ENCODE data around the gene DEK.
"Not testable (repeated sequence)": the region's sequence is repeated elsewhere in the genome, so short reads cannot be mapped to it uniquely, and the experiment has no call there.

DEK gene

DNA sequence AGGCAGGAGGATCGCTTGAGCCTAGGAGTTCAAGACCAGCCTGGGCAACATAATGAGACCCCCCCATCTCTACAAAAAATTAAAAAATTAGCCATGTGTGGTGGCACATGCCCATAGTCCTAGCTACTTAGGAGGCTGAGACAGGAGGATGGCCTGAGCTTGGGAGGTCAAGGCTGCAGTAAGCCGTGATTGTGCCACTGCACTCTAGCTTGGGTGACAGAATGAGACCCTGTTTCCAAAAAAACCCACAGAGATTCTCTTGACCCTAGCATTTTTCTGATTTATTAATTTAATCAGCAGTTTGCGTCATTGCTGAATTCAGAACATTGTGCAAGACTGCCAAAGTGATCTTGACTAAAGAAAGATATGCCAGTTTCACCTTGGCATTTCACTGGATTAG is 72.3 kb downstream of the DEK start:
- no peak for FAIRE-seq

GRCh38 chr6:18189196-18189595 is 75.1 kb downstream of the DEK start:
- no peak for FAIRE-seq

- no peak for FAIRE-seq
These were observed 76.6 kb downstream of the DEK start for GRCh38 chr6:18187701-18188100.

DNA sequence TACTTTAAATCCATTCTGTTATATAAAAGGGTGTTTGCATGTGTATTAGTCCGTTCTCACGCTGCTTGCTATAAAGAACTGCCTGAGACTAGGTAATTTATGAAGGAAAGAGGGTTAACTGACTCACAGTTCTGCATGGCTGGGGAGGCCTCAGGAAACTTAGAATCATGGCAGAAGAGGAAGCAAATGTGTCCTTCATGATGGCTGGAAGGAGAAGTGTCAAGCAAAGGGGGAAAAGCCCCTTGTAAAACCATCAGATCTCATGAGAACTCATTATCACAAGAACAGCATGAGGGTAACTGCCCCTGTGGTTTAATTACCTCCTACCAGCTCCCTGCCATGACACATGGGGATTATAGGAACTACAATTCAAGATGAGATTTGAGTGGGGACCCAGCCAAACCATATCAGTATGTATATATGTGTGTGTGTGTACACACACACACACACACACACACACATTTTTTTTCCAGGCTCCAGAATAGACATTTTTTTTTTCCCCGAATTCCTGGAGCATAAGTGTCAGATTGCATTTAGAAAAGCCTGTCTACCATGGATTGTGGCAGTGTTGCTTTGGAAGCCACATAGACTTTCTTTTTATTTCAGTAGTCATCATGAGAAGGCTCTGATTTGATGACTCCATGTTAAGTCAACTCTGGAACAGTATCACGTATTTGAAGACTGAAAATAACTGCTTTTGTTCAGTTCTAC is 77.6 kb downstream of the DEK start:
- FAIRE-seq = no peak

DNA sequence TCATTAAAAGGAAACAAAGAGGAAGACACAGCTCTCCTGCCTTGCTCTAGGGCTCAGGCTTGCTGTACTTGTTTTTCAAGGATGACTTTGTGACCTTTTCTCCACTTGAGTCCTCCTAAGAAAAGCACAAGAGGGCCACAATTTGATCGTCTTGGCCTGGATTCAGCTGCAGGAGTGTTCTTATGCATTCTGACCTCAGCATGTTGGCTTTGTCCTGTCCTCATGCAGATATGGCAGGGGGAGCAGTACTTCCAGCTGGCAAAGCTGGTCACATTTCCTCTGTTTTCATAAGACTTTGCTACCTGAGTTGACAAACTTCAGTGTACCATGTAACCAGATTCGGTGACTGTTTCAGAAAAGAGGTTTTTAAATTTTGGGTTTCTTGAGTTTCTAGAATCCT is 78.3 kb downstream of the DEK start:
- no peak for FAIRE-seq

- no peak for FAIRE-seq
These were observed 78.7 kb downstream of the DEK start for GRCh38 chr6:18185624-18186023.

DNA sequence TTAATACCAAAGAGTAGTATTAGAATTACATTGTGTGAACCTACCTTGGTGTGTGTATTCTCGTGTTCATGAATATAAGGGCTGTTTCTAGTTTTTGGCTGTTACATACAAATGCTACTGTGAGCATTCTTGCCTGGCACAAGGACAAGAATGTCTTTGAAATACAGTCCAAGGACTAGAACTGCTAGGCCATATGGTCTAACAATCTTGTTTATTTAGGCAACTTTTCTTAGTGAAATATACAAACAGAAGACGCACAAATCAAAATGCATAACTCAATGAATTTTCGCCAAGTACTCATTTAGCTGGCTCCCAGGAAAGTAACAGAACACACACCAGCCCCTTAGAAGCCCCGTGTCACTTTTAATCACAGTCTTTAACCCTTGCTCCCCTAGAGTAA is 80.6 kb downstream of the DEK start:
- FAIRE-seq = no peak

GRCh38 chr6:18182568-18182967 is 81.8 kb downstream of the DEK start:
- no peak for FAIRE-seq

DNA sequence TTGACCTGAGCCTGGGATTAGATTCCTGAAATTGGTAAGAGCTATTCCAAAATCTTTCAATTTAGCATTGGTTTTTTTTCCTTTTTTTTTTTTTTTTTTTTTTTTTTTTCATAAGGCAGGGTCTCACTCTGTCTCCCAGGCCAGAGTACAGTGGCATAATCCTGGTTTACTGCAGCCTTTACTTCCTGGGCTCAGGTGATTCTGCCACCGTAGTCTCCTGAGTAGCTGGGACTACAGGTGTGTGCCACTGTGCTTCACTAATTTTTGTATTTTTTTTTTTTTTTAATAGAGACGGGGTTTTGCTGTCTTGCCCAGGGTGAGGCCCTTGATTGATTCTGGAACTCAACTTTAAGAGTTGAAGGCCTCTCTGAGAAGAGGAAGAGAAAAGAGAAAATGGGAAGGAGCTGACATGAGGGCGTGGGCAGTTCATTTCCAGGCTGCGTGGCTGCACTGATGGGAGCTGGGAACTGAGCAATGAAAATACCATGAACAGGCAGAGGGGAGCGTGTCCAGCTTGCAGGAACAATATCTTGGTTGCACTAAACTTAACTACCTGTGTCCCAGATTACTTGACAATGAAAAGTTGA is 84.5 kb downstream of the DEK start:
- FAIRE-seq = no peak

DNA sequence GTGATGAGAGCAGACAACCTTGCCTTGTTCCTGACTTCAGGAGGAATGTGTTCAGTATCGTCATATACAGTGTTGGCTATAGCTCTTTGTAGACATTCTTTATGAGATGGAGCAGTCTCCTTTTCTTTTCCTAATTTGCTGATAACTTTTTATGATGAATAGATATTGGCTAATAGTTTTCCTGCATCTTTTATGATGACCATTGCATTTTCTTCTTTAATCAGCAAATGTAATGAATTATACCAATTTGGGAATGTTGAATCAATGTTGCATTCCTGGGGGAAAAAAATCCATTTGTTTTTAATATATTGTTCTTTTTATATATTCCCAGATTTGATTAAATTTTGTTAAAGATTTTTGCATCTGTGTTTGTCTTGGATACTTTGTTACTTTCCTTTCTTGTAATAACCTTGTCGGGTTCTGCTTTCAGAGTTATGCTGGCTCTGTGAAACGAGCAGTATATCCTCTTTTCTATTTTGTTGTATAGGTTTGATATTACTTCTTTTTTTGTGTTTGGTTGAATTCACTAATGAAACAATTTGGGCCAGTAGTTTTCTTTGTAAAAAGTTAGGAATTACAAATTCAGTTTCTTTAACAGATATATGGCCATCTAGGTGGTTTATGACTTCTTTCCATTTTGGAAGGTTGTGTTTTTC is 85.2 kb downstream of the DEK start:
- FAIRE-seq = no peak

GRCh38 chr6:18177286-18177965 is 86.9 kb downstream of the DEK start:
- FAIRE-seq = no peak

DNA sequence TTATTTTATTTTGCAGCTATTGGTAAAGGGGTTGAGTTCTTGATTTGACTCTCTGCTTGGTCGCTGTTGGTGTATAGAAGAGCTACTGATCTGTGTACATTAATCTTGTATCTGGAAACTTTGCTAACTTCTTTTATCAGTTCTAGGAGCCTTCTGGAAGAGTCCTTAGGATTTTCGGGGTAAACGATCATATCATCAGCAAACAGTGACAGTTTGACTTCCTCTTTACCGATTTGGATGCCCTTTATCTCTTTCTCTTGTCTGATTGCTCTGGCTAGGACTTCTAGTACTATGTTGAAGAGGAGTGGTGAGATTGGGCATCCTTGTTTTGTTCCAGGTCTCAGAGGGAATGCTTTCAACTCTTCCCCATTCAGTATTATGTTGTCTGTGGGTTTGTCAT is 88.1 kb downstream of the DEK start:
- FAIRE-seq = not testable (repeated sequence)

All from G401.6 (cell line).